ENCODE results near the gene KRT32.

The KRT32 gene

GRCh38 chr17:41492351-41492750 lies 25.2 kb upstream of the KRT32 start:
- TF ChIP-seq TAF1 (IDR thresholded peaks at IDR 0.05; ENCODE audit: borderline replicate concordance, insufficient read depth, low read length) = no peak
- no peak for TF ChIP-seq POLR2AphosphoS5 (IDR thresholded peaks at IDR 0.05; ENCODE audit: low read depth, low read length)
- no peak for TF ChIP-seq SIN3A (IDR thresholded peaks at IDR 0.05; ENCODE audit: borderline replicate concordance, insufficient read depth, low read length)
- TF ChIP-seq REST (IDR thresholded peaks at IDR 0.05; ENCODE audit: insufficient read depth in 1 of 2, low read depth in 2 of 2, low read length in 2 of 2) = no peak
- TF ChIP-seq FOXP2 (optimal IDR thresholded peaks at IDR 0.05; ENCODE audit: borderline replicate concordance, extremely low read depth, extremely low read length, insufficient read depth) = no peak

- TF ChIP-seq TAF1 (IDR thresholded peaks at IDR 0.05; ENCODE audit: borderline replicate concordance, insufficient read depth, low read length) (no peak), SIN3A (IDR thresholded peaks at IDR 0.05; ENCODE audit: borderline replicate concordance, insufficient read depth, low read length) (no peak), REST (IDR thresholded peaks at IDR 0.05; ENCODE audit: insufficient read depth in 1 of 2, low read depth in 2 of 2, low read length in 2 of 2) (no peak), FOXP2 (optimal IDR thresholded peaks at IDR 0.05; ENCODE audit: borderline replicate concordance, extremely low read depth, extremely low read length, insufficient read depth) (no peak), POLR2AphosphoS5 (IDR thresholded peaks at IDR 0.05; ENCODE audit: low read depth, low read length) (no peak)
Measured at GRCh38 chr17:41491476-41491875, 24.3 kb upstream of the KRT32 start.

- no peak for TF ChIP-seq FOXP2 (optimal IDR thresholded peaks at IDR 0.05; ENCODE audit: borderline replicate concordance, extremely low read depth, extremely low read length, insufficient read depth)
- TF ChIP-seq SIN3A (IDR thresholded peaks at IDR 0.05; ENCODE audit: borderline replicate concordance, insufficient read depth, low read length) = no peak
- TF ChIP-seq TAF1 (IDR thresholded peaks at IDR 0.05; ENCODE audit: borderline replicate concordance, insufficient read depth, low read length) = no peak
- no peak for TF ChIP-seq POLR2AphosphoS5 (IDR thresholded peaks at IDR 0.05; ENCODE audit: low read depth, low read length)
- no peak for TF ChIP-seq REST (IDR thresholded peaks at IDR 0.05; ENCODE audit: insufficient read depth in 1 of 2, low read depth in 2 of 2, low read length in 2 of 2)
Measured at GRCh38 chr17:41490000-41490990, 23.1 kb upstream of the KRT32 start.

GRCh38 chr17:41489531-41489930 lies 22.3 kb upstream of the KRT32 start, which contains the start of gene KRT36:
Gene KRT36, minus strand, starts transcription at chr17:41489910. Its CDS starts 46 bp downstream, at chr17:41489864.
- no peak for TF ChIP-seq FOXP2 (optimal IDR thresholded peaks at IDR 0.05; ENCODE audit: borderline replicate concordance, extremely low read depth, extremely low read length, insufficient read depth)
- TF ChIP-seq REST (IDR thresholded peaks at IDR 0.05; ENCODE audit: insufficient read depth in 1 of 2, low read depth in 2 of 2, low read length in 2 of 2) = no peak
- TF ChIP-seq SIN3A (IDR thresholded peaks at IDR 0.05; ENCODE audit: borderline replicate concordance, insufficient read depth, low read length) = no peak
- no peak for TF ChIP-seq POLR2AphosphoS5 (IDR thresholded peaks at IDR 0.05; ENCODE audit: low read depth, low read length)
